Mesenteric fat pad (tissue), 1 donor: ENCODE measurements around the gene SMG1. TPM values are rescaled to one million over a fixed set of nuclear protein-coding genes. Genes with fewer than 3 reads are reported as not detected.
A peak's percentile ranks its signal among the peaks of the same experiment; 100 is the strongest.
"Not testable (repeated sequence)": the region's sequence is repeated elsewhere in the genome, so short reads cannot be mapped to it uniquely, and the experiment has no call there.

Experiments used
- DNase-seq: peaks from one replicate; pipeline ENCODE4 v3.0.0-alpha.2; 2020; ENCODE audit warnings: low spot score
- long read RNA-seq: library from polyadenylated mRNA; unstranded; transcript quantifications from one replicate; pipeline ENCODE4 v2.0.0, GENCODE V29; 2020
- total RNA-seq: library from RNA; stranded (reverse); fragmentation: NEBNext Ultra II Directional; extraction: Animal tissue kit (Norgen Biotek cat#: 25700); gene quantifications from one replicate; pipeline ENCODE4 v1.2.1, GENCODE V29; 2021
- donor health status: DM: yes; HTN: yes; CAD: no.

Gene SMG1
- 68.1 TPM for total RNA-seq
- long read RNA-seq, partial matches to known transcripts: 8 of 16 reads
- long read RNA-seq, other reads (novel, unspliced or antisense): 8 of 16 reads

GRCh38 chr16:18925986-18926865, at the start of gene SMG1:
Gene SMG1 (minus strand): TSS chr16:18926408. CDS start chr16:18926041, 367 bp downstream.
- peak; percentile 98 for DNase-seq

GRCh38 chr16:18975109-18975508, 48.9 kb upstream of the SMG1 start:
- no peak for DNase-seq

- DNase-seq: no peak
Observed at GRCh38 chr16:18969855-18970240, 43.6 kb upstream of the SMG1 start.

- peak; percentile 93 for DNase-seq
Observed at GRCh38 chr16:18969050-18969854, 43.0 kb upstream of the SMG1 start.

GRCh38 chr16:18966791-18967190, 40.6 kb upstream of the SMG1 start:
- no peak for DNase-seq

GRCh38 chr16:18965555-18965954, 39.3 kb upstream of the SMG1 start:
- DNase-seq: no peak

- no peak for DNase-seq
Observed at GRCh38 chr16:18959031-18959505, 32.9 kb upstream of the SMG1 start.

GRCh38 chr16:18958621-18959029, 32.4 kb upstream of the SMG1 start:
- DNase-seq: no peak

- not testable (repeated sequence) for DNase-seq
Observed at GRCh38 chr16:18956658-18957241, 30.5 kb upstream of the SMG1 start.

- not testable (repeated sequence) for DNase-seq
Observed at GRCh38 chr16:18955874-18956580, 29.8 kb upstream of the SMG1 start.

- no peak for DNase-seq
Observed at GRCh38 chr16:18953547-18953946, 27.3 kb upstream of the SMG1 start.

- no peak for DNase-seq
Observed at GRCh38 chr16:18950469-18951185, 24.4 kb upstream of the SMG1 start.

- no peak for DNase-seq
Observed at GRCh38 chr16:18948372-18949020, 22.3 kb upstream of the SMG1 start.

- no peak for DNase-seq
Observed at GRCh38 chr16:18945233-18945632, 19.0 kb upstream of the SMG1 start.

GRCh38 chr16:18943414-18943813, 17.2 kb upstream of the SMG1 start:
- DNase-seq: no peak

GRCh38 chr16:18942061-18942460, 15.9 kb upstream of the SMG1 start:
- DNase-seq: no peak

GRCh38 chr16:18941471-18941870, 15.3 kb upstream of the SMG1 start:
- no peak for DNase-seq

GRCh38 chr16:18938986-18939385, 12.8 kb upstream of the SMG1 start:
- DNase-seq: no peak

- DNase-seq: no peak
Observed at GRCh38 chr16:18937390-18937789, 11.2 kb upstream of the SMG1 start.
